ENCODE data around the gene CNTNAP2.

DNA sequence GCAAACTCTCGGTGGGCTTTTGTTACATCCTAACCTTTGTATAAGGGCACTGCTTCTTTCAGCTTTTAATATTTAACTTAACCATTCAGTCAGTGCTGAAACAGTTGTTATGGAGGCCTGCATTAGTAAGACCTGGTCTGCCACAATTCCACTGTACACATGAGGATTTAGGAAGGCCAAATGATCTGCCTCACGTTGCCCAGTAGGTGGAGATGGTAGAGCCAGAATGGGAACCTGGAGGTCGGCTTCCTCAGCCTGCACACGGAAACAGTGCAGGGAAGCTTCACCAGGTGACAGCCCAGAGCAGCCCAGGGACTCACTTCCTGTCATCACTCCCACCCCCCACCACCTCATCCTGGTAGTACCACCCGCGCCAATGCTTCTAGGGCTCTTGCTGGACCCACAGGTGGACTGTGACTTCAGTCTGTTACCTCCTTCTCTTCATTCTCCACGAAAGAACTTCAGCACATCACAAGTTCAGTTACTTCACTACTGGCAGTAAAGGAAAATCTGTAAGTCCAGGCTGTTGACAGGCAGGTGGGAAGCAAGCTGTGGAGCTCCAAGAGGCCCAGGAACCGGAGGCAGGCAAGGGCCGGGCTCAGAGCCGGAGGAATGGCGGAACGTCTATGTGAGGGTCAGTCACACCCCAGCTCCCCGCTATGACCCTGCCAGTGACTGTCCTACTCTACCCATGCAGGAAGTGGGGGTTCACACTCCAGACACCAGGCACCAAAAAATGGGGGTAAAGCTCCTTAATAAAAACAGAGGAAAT is 1993.7 kb downstream of the CNTNAP2 start:
- TF ChIP-seq SP1 (IDR thresholded peaks at IDR 0.05) (no peak), FOXM1 (IDR thresholded peaks at IDR 0.05; ENCODE audit: borderline replicate concordance) (no peak), FOXA1 (IDR thresholded peaks at IDR 0.05) (no peak), BHLHE40 (IDR thresholded peaks at IDR 0.05; ENCODE audit: borderline replicate concordance) (no peak), NFRKB (IDR thresholded peaks at IDR 0.05) (no peak), TARDBP (IDR thresholded peaks at IDR 0.05) (no peak), HDGF (IDR thresholded peaks at IDR 0.05; ENCODE audit: borderline replicate concordance) (no peak), SUZ12 (IDR thresholded peaks at IDR 0.05) (no peak), ELF4 (IDR thresholded peaks at IDR 0.05) (no peak)
